ENCODE data around the gene MOB1A. TPM values are rescaled to one million over a fixed set of nuclear protein-coding genes. Genes with fewer than 3 reads are reported as not detected.

The MOB1A gene
- total and polyA plus RNA-seq, 2 of the 8 experiments (the other 6 are each of a cell fraction or from before 2014, with no cell fraction given): 21.6 to 91.7 TPM

- Histone ChIP-seq H3K56ac (replicated peaks; ENCODE audit: insufficient read length, low read depth, low read length) (no peak overlapping the region), H4K5ac (ENCODE audit: insufficient read length, low read depth, low read length) (no peak overlapping the region), H3K23me2 (ENCODE audit: low read depth, low read length) (peaks cover 8% of the 10 kb centered on the region), H2AFZ (ENCODE audit: low read length) (no peak overlapping the region), H3K18ac (ENCODE audit: extremely low read depth, low read length) (no peak overlapping the region), H3K4me2 (ENCODE audit: insufficient read depth in 1 of 2, low read depth in 2 of 2, low read length in 2 of 2) (peak overlapping the region; percentile 98 to 100; a peak in 3 of 4 replicates), H4K8ac (ENCODE audit: extremely low read depth, insufficient read depth, low read length) (no peak overlapping the region), H3K9ac (replicated peaks in 1 of 4; ENCODE audit: extremely low read depth in 1 of 4, low read depth in 3 of 4, low read length in 3 of 4) (no peak overlapping the region), H3K4me3 (ENCODE audit: extremely low read depth in 1 of 4, insufficient read depth in 2 of 4, low read depth in 3 of 4, low read length in 4 of 4) (peak overlapping the region in 2 of 4 experiments; percentile 2 to 85; a peak in 3 of 8 replicates), H2BK5ac (ENCODE audit: low read depth, low read length) (no peak overlapping the region), H3K4me1 (replicated peaks in 1 of 4; ENCODE audit: control insufficient read depth in 3 of 4, insufficient read depth in 4 of 4, low read length in 3 of 4) (peaks cover 2 to 22% (median 18%) of the 10 kb centered on the region in 4 experiments; a peak in 6 of 7 replicates), H3K4ac (replicated peaks; ENCODE audit: insufficient read length, low read depth, low read length) (no peak overlapping the region), H3K27ac (ENCODE audit: low read depth, low read length) (no peak overlapping the region), H4K91ac (replicated peaks; ENCODE audit: insufficient read length, low read length) (no peak overlapping the region), H4K20me1 (replicated peaks in 1 of 2; ENCODE audit: control insufficient read depth in 1 of 2, insufficient read depth in 2 of 2, low read length in 2 of 2) (peaks cover 36 to 40% of the 10 kb centered on the region in 2 experiments), H3K23ac (ENCODE audit: insufficient read length) (no peak overlapping the region), H2BK12ac (ENCODE audit: low read depth, low read length) (no peak overlapping the region), H3K27me3 (replicated peaks in 1 of 4; ENCODE audit: control insufficient read depth in 3 of 4, extremely low read depth in 1 of 4, insufficient read depth in 3 of 4, low read length in 3 of 4) (no peaks in the 10 kb centered on the region), H2BK15ac (ENCODE audit: low read length) (no peak overlapping the region), H3K14ac (ENCODE audit: insufficient read length) (no peak overlapping the region), H3K9me3 (ENCODE audit: insufficient read depth in 2 of 2, low read depth in 1 of 2, low read length in 1 of 2) (no peaks in the 10 kb centered on the region), H3K79me2 (ENCODE audit: control insufficient read depth in 1 of 2, insufficient read depth in 2 of 2, low read length in 2 of 2) (peaks cover 58 to 82% of the 10 kb centered on the region in 2 experiments), H2BK120ac (replicated peaks; ENCODE audit: low read depth, low read length) (no peak overlapping the region), H3K79me1 (ENCODE audit: low read depth, low read length) (peaks cover 12% of the 10 kb centered on the region), H2AK5ac (ENCODE audit: low read depth, low read length) (no peak overlapping the region), H3K36me3 (ENCODE audit: control insufficient read depth in 2 of 4, insufficient read depth in 4 of 4, low read length in 3 of 4) (peaks cover 0 to 59% (median 3%) of the 10 kb centered on the region in 4 experiments; a peak in 5 of 8 replicates), H2BK20ac (ENCODE audit: low read length) (no peak overlapping the region)
- TF ChIP-seq HDAC6 (IDR thresholded peaks at IDR 0.05; ENCODE audit: low read depth, low read length): no peak
- TF ChIP-seq ZNF274 (IDR thresholded peaks at IDR 0.05; ENCODE audit: borderline replicate concordance, extremely low read depth, low read length): no peak
- no peak for TF ChIP-seq JUN (IDR thresholded peaks at IDR 0.05; ENCODE audit: low read depth, low read length)
- no peak for TF ChIP-seq BCL11A (IDR thresholded peaks at IDR 0.05; ENCODE audit: low read depth in 2 of 2, low read length in 2 of 2)
- no peak for TF ChIP-seq SAP30 (IDR thresholded peaks at IDR 0.05; ENCODE audit: insufficient read depth, insufficient replicate concordance, low read length)
- TF ChIP-seq TEAD4 (IDR thresholded peaks at IDR 0.05; ENCODE audit: low read depth, low read length): no peak
- no peak for TF ChIP-seq TCF12 (IDR thresholded peaks at IDR 0.05; ENCODE audit: low read depth, low read length)
- no peak for TF ChIP-seq KDM5A (IDR thresholded peaks at IDR 0.05; ENCODE audit: low read length)
- TF ChIP-seq JUND (IDR thresholded peaks at IDR 0.05; ENCODE audit: low read length): no peak
- TF ChIP-seq, protein P1, sequence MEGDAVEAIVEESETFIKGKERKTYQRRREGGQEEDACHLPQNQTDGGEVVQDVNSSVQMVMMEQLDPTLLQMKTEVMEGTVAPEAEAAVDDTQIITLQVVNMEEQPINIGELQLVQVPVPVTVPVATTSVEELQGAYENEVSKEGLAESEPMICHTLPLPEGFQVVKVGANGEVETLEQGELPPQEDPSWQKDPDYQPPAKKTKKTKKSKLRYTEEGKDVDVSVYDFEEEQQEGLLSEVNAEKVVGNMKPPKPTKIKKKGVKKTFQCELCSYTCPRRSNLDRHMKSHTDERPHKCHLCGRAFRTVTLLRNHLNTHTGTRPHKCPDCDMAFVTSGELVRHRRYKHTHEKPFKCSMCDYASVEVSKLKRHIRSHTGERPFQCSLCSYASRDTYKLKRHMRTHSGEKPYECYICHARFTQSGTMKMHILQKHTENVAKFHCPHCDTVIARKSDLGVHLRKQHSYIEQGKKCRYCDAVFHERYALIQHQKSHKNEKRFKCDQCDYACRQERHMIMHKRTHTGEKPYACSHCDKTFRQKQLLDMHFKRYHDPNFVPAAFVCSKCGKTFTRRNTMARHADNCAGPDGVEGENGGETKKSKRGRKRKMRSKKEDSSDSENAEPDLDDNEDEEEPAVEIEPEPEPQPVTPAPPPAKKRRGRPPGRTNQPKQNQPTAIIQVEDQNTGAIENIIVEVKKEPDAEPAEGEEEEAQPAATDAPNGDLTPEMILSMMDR (IDR thresholded peaks at IDR 0.05; ENCODE audit: control extremely low read depth in 1 of 3, insufficient read depth in 1 of 3, low read depth in 1 of 3, low read length in 3 of 3): no peak
- ChIA-PET POLR2A (ENCODE audit: partially characterized antibody) (interaction anchor here (0.7 to 72.1 kb wide), 5 partner anchors 7 to 196 kb away, joined by 3 to 2699 read pairs (median 5); partner anchors contain the start of genes BOLA3, MOB1A and MTHFD2), CTCF (ENCODE audit: partially characterized antibody) (interaction anchor here (0.6 to 2.0 kb wide), 2 partner anchors 59 to 241 kb away, joined by 4 to 6 read pairs; no protein-coding TSS in a partner anchor)
- 84% methylated on average over 1 of the region's 1 CpG; no CpG with 5 or more reads in 1 of the 2 experiments for WGBS, 2 experiments (ENCODE audit: extremely low coverage in 1 of 2, insufficient coverage in 1 of 2, insufficient read length in 1 of 2, insufficient replicate concordance in 2 of 2, low coverage in 1 of 2, low lambda C conversion rate in 2 of 2, missing lambda C conversion rate in 1 of 2)
- FAIRE-seq (no peak), DNase-seq (ENCODE audit: low read depth in 1 of 2, low spot score in 2 of 2) (no peak)
Observed at GRCh38 chr2:74201596-74201995, 22.9 kb upstream of the MOB1A start.

Data from H1 (cell line).